Suprapubic skin (tissue), 4 donors: Measurements from ENCODE around the gene CRYGS. TPM values are rescaled to one million over a fixed set of nuclear protein-coding genes. Genes with fewer than 3 reads are reported as not detected.
"Not testable (repeated sequence)": the region's sequence is repeated elsewhere in the genome, so short reads cannot be mapped to it uniquely, and the experiment has no call there.

Experiments used
- DNase-seq, 2 donors: peaks; one replicate each; pipeline ENCODE4 v3.0.0-alpha.2; 2019; ENCODE audit warnings: low spot score in 2 of 2
- H3K27ac ChIP-seq: fragments of 200-600 bp; sonication (generic); one replicate; pipeline ENCODE4 v1.5.1; 2019
- H3K27me3 ChIP-seq: fragments of 200-600 bp; sonication (generic); one replicate; pipeline ENCODE4 v1.5.1; 2019
- H3K36me3 ChIP-seq: fragments of 200-600 bp; sonication (generic); one replicate; pipeline ENCODE4 v1.5.1; 2019
- H3K4me1 ChIP-seq: fragments of 200-600 bp; sonication (generic); one replicate; pipeline ENCODE4 v1.5.1; 2019
- H3K4me3 ChIP-seq: fragments of 200-600 bp; sonication (generic); one replicate; pipeline ENCODE4 v1.5.1; 2019; ENCODE audit warnings: mild to moderate bottlenecking
- H3K9me3 ChIP-seq: fragments of 200-600 bp; sonication (generic); one replicate; pipeline ENCODE4 v1.5.1; 2019
- CTCF ChIP-seq, 2 donors: fragments of 200-600 bp in 1 of 2; fragments of 450-650 bp in 1 of 2; sonication (generic) in 1 of 2; IDR thresholded peaks; one replicate each; pipeline ENCODE4 v1.5.1; 2016 to 2019; ENCODE audit warnings: antibody characterized with exemption in 2 of 2, mild to moderate bottlenecking in 1 of 2, moderate library complexity in 1 of 2
- EP300 ChIP-seq: sonication (generic); formaldehyde crosslinking; IDR thresholded peaks from one replicate; pipeline ENCODE4 v1.6.1; 2017; ENCODE audit warnings: antibody characterized with exemption
- POLR2A ChIP-seq, 2 donors: fragments of 450-650 bp; IDR thresholded peaks; one replicate each; pipeline ENCODE4 v1.6.1; 2017; ENCODE audit warnings: antibody characterized with exemption in 2 of 2, mild to moderate bottlenecking in 2 of 2, moderate library complexity in 2 of 2
- POLR2AphosphoS5 ChIP-seq, 3 donors: sonication (generic); formaldehyde crosslinking; IDR thresholded peaks; one replicate each; pipeline ENCODE4 v1.6.1; 2017; ENCODE audit warnings: antibody characterized with exemption in 3 of 3
- WGBS: methylation state at CpG from one replicate; pipeline ENCODE4 v1.1.5; 2018; 5-methylcytosine and 5-hydroxymethylcytosine counted together
- total RNA-seq, 4 donors: library from RNA; depleted of rRNA; stranded (reverse); fragments of >200 nt; gene quantifications; one replicate each; pipeline ENCODE4 v1.1.0, GENCODE V29; 2016

Gene CRYGS
- total RNA-seq, 4 donors from 2014 or later: 2.2 to 6.7 (median 3.6) TPM

DNA sequence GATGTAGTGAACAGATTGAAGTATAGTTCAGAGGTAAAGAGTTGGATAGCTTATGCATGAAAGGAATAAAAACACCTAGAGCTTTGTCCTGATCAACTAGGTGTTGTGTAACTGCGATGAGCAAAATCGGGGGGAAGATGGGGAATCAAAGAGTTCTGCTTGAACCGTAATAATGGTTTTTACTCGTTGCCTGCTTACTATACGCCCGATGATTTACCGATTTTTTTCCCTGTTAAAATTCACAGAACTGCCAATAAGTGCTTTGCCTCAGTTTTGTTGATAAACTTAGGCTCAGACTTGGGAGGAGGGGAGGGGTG is 25.6 kb upstream of the CRYGS start:
- Histone ChIP-seq H3K36me3 (peaks cover 12% of the 10 kb centered on the region), H3K27ac (no peak overlapping the region), H3K27me3 (no peaks in the 10 kb centered on the region), H3K4me3 (peak overlapping the region; percentile 95), H3K4me1 (peaks cover 45% of the 10 kb centered on the region), H3K9me3 (no peaks in the 10 kb centered on the region)
- DNase-seq: no peak
- 10% methylated on average over 7 of the region's 7 CpGs for WGBS
- no peak for TF ChIP-seq POLR2AphosphoS5 (IDR thresholded peaks at IDR 0.05)

- peaks cover 45% of the 10 kb centered on the region for H3K4me1 ChIP-seq
- H3K36me3 ChIP-seq, H3K9me3 ChIP-seq, DNase-seq, H3K27ac ChIP-seq, H3K27me3 ChIP-seq: not testable (repeated sequence)
- H3K4me3 ChIP-seq: peak overlapping the region; percentile 95
- 90% methylated on average over 11 of the region's 11 CpGs for WGBS
Observed at GRCh38 chr3:186569361-186569760, 25.2 kb upstream of the CRYGS start.

DNA sequence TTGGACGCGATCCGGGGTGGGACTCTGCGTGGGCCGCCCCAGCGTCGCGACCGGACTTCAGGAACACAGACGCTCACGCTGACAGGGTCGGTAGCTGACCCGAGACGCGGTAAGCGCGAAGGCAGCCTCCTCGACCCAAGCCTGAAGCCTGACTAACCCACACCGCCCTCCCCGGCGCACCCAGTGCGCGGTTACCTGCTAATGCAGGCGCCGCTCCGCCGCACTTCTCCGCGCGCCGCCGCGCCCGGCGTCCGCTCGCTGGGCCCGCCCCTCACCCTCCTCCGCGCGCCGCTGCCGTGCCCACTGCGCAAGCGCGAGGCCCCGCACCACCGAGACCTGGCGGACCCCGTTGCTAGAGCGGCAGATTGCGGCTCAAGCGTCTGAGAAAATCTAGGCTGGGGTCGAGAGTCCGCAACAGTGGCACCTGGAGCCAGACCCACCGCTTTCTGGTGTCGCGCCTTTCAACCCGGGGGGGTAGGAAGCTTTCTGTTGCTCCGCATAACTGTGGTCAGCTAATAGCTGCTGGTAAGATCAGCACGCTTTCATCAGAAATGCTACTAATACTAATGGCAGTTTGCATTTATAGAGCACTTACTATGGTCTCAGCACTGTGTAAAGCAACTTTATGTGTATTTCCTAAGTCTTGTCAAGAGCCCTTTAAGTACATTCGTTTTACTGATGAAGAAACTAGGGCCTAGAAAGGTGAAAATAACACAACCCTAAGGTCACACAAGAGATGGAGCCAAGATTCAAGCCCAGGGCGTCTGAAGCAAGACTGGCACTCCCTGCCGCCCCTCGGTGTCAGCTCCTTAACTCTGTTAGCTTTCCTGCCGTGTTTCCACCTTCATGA is 23.1 kb upstream of the CRYGS start, which contains the start of gene TBCCD1:
TBCCD1 (minus strand) TSS at position 268 of the 850 bp plus-strand sequence. CDS start 3,010 bp downstream, outside the sequence.
- H3K9me3 ChIP-seq: no peaks in the 10 kb centered on the region
- peak within 1 kb of the TSS; percentile 87 for H3K4me3 ChIP-seq
- DNase-seq: peak; percentile 92 to 94
- no peaks in the 10 kb centered on the region for H3K36me3 ChIP-seq
- TF ChIP-seq CTCF (IDR thresholded peaks at IDR 0.05) (no peak), POLR2A (IDR thresholded peaks at IDR 0.05) (peak; percentile 22 to 74), POLR2AphosphoS5 (IDR thresholded peaks at IDR 0.05) (peak in 2 of 3 donors; percentile 48 to 49)
- H3K4me1 ChIP-seq: peaks cover 52% of the 10 kb centered on the region
- H3K27me3 ChIP-seq: no peaks in the 10 kb centered on the region
- WGBS: under 1% methylated on average over 12 of the region's 66 CpGs
- peak within 1 kb of the TSS; percentile 90 for H3K27ac ChIP-seq

DNA sequence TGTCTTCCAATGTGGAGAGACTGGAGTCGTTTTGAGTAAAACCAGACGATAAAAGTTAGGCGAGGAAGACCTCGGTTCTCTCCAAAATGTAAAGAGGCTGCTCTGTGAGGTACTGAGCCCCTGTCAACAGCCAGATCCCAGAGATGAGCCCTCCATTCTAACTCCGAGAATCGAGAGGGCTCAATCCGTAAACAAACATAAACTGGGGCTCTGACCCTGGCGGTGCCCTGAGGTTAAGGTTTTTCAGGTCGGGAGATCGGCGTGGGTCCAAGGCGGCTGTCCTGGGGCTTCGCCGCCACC is 22.5 kb upstream of the CRYGS start:
- Histone ChIP-seq H3K36me3 (no peaks in the 10 kb centered on the region), H3K27me3 (no peaks in the 10 kb centered on the region), H3K9me3 (no peaks in the 10 kb centered on the region), H3K27ac (peak overlapping the region; percentile 90), H3K4me3 (peak overlapping the region; percentile 87), H3K4me1 (peaks cover 51% of the 10 kb centered on the region)
- 0% methylated on average over 14 of the region's 14 CpGs for WGBS
- DNase-seq: no peak
- TF ChIP-seq EP300 (no peak), POLR2A (IDR thresholded peaks at IDR 0.05) (no peak), POLR2AphosphoS5 (IDR thresholded peaks at IDR 0.05) (no peak), CTCF (IDR thresholded peaks at IDR 0.05) (no peak)

DNA sequence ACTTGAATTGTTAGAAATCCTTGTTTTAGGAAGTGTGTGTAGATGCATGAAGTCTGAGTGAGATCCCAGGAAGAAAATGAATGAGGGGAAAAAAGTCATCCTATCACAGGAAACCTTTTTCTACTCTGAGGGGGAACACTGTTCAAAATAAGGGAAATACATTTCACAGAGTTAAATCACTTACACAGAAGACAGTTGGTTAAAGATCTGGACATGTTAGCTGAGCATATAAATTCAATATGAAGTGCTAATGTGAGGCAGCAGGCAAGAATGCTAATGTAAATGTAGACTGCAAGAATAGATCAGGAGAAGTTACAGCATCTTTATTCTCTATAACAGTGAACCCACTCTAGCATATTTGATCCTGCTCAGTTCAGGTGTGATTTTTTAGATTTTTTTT is 20.4 kb upstream of the CRYGS start:
- H3K4me3 ChIP-seq: no peak overlapping the region
- H3K4me1 ChIP-seq: peaks cover 36% of the 10 kb centered on the region
- H3K27me3 ChIP-seq: no peaks in the 10 kb centered on the region
- no peaks in the 10 kb centered on the region for H3K9me3 ChIP-seq
- no peak overlapping the region for H3K27ac ChIP-seq
- DNase-seq: no peak
- TF ChIP-seq CTCF (IDR thresholded peaks at IDR 0.05) (no peak), POLR2AphosphoS5 (IDR thresholded peaks at IDR 0.05) (no peak), POLR2A (IDR thresholded peaks at IDR 0.05) (no peak), EP300 (no peak)
- H3K36me3 ChIP-seq: no peaks in the 10 kb centered on the region

- H3K4me1 ChIP-seq: no peaks in the 10 kb centered on the region
- no peaks in the 10 kb centered on the region for H3K9me3 ChIP-seq
- no peak overlapping the region for H3K4me3 ChIP-seq
- peaks cover 82% of the 10 kb centered on the region for H3K36me3 ChIP-seq
- TF ChIP-seq EP300 (no peak), POLR2A (IDR thresholded peaks at IDR 0.05) (no peak), POLR2AphosphoS5 (IDR thresholded peaks at IDR 0.05) (no peak), CTCF (IDR thresholded peaks at IDR 0.05) (no peak)
- 80% methylated on average over 5 of the region's 5 CpGs for WGBS
- no peaks in the 10 kb centered on the region for H3K27me3 ChIP-seq
- no peak overlapping the region for H3K27ac ChIP-seq
- DNase-seq: no peak
Observed at GRCh38 chr3:186552408-186553031, 8.3 kb upstream of the CRYGS start.
